K562 (cell line): ENCODE results near the gene CGREF1. TPM values are rescaled to one million over a fixed set of nuclear protein-coding genes. Genes with fewer than 3 reads are reported as not detected.

Experiments
- ETV5 ChIP-seq: sonication (generic); formaldehyde crosslinking; IDR thresholded peaks from 2 replicates; pipeline ENCODE4 v1.4.0; 2020; ENCODE audit warnings: low read depth, mild to moderate bottlenecking, missing genetic modification reagents
- NCOA2 ChIP-seq, 2 experiments: fragments of 450-650 bp; IDR thresholded peaks; 2 replicates each; pipeline ENCODE4 v1.6.1; 2018; ENCODE audit warnings: mild to moderate bottlenecking in 2 of 2, moderate library complexity in 1 of 2; ENCODE audit not compliant: partially characterized antibody in 2 of 2
- NFIX ChIP-seq: fragments of 250-450 bp; sonication (Bioruptor Pico); IDR thresholded peaks from 2 replicates; pipeline ENCODE4 v1.4.0; 2020; ENCODE audit warnings: low read depth, mild to moderate bottlenecking, moderate library complexity
- PTRF ChIP-seq: fragments of 450-650 bp; IDR thresholded peaks from 2 replicates; pipeline ENCODE4 v1.6.1; 2016; ENCODE audit warnings: mild to moderate bottlenecking, missing genetic modification characterization, missing compliant biosample characterization
- SP2 ChIP-seq: IDR thresholded peaks from 2 replicates; pipeline ENCODE4 v1.6.1; 2011; ENCODE audit warnings: mild to moderate bottlenecking, low read depth, low read length, moderate library complexity; ENCODE audit not compliant: poor library complexity, severe bottlenecking; ENCODE audit errors: extremely low read depth
- ZNF133 ChIP-seq: fragments of 250-450 bp; sonication (Bioruptor Pico); IDR thresholded peaks from 2 replicates; pipeline ENCODE4 v1.4.0; 2020; ENCODE audit warnings: mild to moderate bottlenecking
- ZNF263 ChIP-seq: sonication (generic); formaldehyde crosslinking; IDR thresholded peaks from 2 replicates; pipeline ENCODE4 v1.8.0; 2022; ENCODE audit warnings: mild to moderate bottlenecking, missing genetic modification reagents, borderline replicate concordance
- ZNF717 ChIP-seq: fragments of 250-450 bp; sonication (Bioruptor Pico); IDR thresholded peaks from 2 replicates; pipeline ENCODE4 v1.5.0; 2021
- polyA plus RNA-seq, 8 experiments: library from polyadenylated mRNA; depleted of rRNA in 4 of 8; stranded (reverse) in 5 of 8; unstranded in 3 of 8; fragments of >200 nt; fragmentation: Nextera tagmentation in 2 of 8; fragmentation: Illumina TruSeq in 1 of 8; extraction: Ambion mirVana in 2 of 8; extraction: Trizol in 1 of 8; gene quantifications; 2 replicates each; pipeline versions ENCODE4 v1.2.1 to v1.2.3, GENCODE V29; 2011 to 2014; ENCODE audit warnings: inconsistent platforms in 1 of 8, missing spikeins in 1 of 8
- total RNA-seq, 7 experiments: library from RNA; depleted of rRNA in 6 of 7; stranded (reverse); fragments of >200 nt in 6 of 7; fragmentation: Illumina TruSeq in 2 of 7; extraction: Trizol in 2 of 7; gene quantifications; 2 replicates each; pipeline versions ENCODE4 v1.2.1 to v1.2.3, GENCODE V29; 2011 to 2021; ENCODE audit warnings: low replicate concordance in 1 of 7
- TF ChIP-seq, protein P1 (sequence below): fragments of 250-450 bp; sonication (Bioruptor Pico); IDR thresholded peaks from 2 replicates; pipeline ENCODE4 v1.4.0; 2020
- TF ChIP-seq, protein P2 (sequence below): sonication (generic); formaldehyde crosslinking; IDR thresholded peaks from 2 replicates; pipeline ENCODE4 v1.8.0; 2023; ENCODE audit warnings: missing genetic modification reagents, mild to moderate bottlenecking, borderline replicate concordance
- TF ChIP-seq, protein P3 (sequence below): IDR thresholded peaks from 3 replicates; pipeline ENCODE4 v1.6.1; 2011; ENCODE audit warnings: borderline replicate concordance, mild to moderate bottlenecking, moderate library complexity; ENCODE audit not compliant: insufficient read length; ENCODE audit errors: extremely low read depth

Gene CGREF1
- total and polyA plus RNA-seq, 9 of the 15 experiments (the other 6 are each of a cell fraction or from before 2014, with no cell fraction given): 0.07 to 0.50 (median 0.37) TPM

DNA sequence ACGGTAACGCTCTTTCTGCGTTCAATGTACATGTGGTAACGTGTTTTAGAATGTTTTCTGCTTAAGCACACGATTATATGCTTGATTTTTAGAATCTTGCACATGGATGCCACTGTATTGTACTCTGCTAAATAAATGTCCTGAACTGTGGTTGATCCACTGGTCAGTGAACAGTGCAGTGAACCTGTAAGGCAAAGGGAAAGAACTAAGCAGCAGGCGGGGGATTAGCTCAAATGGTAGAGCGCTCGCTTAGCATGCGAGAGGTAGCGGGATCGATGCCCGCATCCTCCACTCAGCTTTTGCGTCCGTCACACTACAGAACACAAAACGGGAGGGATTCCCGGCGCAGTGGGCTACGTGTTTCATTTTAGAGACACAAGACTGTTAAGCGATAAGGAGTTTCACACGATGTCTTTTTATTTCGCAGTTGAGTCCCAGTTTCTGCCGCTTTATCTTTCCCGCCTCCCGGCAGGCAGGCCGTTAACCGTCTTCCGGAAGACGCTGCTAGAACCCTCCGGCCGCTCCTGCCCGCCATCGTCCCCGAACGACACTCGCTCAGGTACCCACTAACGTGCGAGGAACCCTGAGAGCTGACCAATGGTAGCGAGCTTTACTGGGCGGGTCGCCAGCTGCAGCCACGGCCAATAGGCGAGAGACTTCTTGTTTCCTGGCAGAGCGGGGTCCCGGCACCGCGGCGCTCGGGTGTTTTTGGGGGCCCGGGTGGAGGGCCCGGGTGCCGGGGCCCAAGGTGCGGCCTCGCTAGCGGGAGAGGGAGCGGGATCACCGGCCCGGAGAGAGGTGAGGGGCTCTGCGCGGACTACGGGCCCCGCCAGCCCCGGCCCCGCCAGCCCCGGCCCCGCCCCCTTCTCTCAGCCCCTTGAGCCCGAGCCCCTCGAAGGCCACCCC lies 67.7 kb downstream of the CGREF1 start, which contains the start of gene AGBL5 (continued):
- TF ChIP-seq NCOA2 (IDR thresholded peaks at IDR 0.05; ENCODE audit: partially characterized antibody in 2 of 2) (peak in 1 of 2 experiments; percentile 72), ZNF133 (CRISPR knock-in tag) (0 out of 2 replicates have a peak, but pooled peaks have one; percentile 7), NFIX (CRISPR knock-in tag) (no peak), SP2 (no peak), ZNF717 (CRISPR knock-in tag) (no peak), PTRF (tag) (0 out of 2 replicates have a peak, but pooled peaks have one; percentile 10), ETV5 (peak; percentile 72; the same call in 1 of the 2 replicates), ZNF263 (peak; percentile 53; the same call in 1 of the 2 replicates)
- TF ChIP-seq, protein P1, sequence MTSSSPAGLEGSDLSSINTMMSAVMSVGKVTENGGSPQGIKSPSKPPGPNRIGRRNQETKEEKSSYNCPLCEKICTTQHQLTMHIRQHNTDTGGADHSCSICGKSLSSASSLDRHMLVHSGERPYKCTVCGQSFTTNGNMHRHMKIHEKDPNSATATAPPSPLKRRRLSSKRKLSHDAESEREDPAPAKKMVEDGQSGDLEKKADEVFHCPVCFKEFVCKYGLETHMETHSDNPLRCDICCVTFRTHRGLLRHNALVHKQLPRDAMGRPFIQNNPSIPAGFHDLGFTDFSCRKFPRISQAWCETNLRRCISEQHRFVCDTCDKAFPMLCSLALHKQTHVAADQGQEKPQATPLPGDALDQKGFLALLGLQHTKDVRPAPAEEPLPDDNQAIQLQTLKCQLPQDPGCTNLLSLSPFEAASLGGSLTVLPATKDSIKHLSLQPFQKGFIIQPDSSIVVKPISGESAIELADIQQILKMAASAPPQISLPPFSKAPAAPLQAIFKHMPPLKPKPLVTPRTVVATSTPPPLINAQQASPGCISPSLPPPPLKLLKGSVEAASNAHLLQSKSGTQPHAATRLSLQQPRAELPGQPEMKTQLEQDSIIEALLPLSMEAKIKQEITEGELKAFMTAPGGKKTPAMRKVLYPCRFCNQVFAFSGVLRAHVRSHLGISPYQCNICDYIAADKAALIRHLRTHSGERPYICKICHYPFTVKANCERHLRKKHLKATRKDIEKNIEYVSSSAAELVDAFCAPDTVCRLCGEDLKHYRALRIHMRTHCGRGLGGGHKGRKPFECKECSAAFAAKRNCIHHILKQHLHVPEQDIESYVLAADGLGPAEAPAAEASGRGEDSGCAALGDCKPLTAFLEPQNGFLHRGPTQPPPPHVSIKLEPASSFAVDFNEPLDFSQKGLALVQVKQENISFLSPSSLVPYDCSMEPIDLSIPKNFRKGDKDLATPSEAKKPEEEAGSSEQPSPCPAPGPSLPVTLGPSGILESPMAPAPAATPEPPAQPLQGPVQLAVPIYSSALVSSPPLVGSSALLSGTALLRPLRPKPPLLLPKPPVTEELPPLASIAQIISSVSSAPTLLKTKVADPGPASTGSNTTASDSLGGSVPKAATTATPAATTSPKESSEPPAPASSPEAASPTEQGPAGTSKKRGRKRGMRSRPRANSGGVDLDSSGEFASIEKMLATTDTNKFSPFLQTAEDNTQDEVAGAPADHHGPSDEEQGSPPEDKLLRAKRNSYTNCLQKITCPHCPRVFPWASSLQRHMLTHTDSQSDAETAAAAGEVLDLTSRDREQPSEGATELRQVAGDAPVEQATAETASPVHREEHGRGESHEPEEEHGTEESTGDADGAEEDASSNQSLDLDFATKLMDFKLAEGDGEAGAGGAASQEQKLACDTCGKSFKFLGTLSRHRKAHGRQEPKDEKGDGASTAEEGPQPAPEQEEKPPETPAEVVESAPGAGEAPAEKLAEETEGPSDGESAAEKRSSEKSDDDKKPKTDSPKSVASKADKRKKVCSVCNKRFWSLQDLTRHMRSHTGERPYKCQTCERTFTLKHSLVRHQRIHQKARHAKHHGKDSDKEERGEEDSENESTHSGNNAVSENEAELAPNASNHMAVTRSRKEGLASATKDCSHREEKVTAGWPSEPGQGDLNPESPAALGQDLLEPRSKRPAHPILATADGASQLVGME (CRISPR knock-in tag): peak; percentile 96
- TF ChIP-seq, protein P2, sequence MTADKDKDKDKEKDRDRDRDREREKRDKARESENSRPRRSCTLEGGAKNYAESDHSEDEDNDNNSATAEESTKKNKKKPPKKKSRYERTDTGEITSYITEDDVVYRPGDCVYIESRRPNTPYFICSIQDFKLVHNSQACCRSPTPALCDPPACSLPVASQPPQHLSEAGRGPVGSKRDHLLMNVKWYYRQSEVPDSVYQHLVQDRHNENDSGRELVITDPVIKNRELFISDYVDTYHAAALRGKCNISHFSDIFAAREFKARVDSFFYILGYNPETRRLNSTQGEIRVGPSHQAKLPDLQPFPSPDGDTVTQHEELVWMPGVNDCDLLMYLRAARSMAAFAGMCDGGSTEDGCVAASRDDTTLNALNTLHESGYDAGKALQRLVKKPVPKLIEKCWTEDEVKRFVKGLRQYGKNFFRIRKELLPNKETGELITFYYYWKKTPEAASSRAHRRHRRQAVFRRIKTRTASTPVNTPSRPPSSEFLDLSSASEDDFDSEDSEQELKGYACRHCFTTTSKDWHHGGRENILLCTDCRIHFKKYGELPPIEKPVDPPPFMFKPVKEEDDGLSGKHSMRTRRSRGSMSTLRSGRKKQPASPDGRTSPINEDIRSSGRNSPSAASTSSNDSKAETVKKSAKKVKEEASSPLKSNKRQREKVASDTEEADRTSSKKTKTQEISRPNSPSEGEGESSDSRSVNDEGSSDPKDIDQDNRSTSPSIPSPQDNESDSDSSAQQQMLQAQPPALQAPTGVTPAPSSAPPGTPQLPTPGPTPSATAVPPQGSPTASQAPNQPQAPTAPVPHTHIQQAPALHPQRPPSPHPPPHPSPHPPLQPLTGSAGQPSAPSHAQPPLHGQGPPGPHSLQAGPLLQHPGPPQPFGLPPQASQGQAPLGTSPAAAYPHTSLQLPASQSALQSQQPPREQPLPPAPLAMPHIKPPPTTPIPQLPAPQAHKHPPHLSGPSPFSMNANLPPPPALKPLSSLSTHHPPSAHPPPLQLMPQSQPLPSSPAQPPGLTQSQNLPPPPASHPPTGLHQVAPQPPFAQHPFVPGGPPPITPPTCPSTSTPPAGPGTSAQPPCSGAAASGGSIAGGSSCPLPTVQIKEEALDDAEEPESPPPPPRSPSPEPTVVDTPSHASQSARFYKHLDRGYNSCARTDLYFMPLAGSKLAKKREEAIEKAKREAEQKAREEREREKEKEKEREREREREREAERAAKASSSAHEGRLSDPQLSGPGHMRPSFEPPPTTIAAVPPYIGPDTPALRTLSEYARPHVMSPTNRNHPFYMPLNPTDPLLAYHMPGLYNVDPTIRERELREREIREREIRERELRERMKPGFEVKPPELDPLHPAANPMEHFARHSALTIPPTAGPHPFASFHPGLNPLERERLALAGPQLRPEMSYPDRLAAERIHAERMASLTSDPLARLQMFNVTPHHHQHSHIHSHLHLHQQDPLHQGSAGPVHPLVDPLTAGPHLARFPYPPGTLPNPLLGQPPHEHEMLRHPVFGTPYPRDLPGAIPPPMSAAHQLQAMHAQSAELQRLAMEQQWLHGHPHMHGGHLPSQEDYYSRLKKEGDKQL (CRISPR knock-in tag): no peak
- TF ChIP-seq, protein P3, sequence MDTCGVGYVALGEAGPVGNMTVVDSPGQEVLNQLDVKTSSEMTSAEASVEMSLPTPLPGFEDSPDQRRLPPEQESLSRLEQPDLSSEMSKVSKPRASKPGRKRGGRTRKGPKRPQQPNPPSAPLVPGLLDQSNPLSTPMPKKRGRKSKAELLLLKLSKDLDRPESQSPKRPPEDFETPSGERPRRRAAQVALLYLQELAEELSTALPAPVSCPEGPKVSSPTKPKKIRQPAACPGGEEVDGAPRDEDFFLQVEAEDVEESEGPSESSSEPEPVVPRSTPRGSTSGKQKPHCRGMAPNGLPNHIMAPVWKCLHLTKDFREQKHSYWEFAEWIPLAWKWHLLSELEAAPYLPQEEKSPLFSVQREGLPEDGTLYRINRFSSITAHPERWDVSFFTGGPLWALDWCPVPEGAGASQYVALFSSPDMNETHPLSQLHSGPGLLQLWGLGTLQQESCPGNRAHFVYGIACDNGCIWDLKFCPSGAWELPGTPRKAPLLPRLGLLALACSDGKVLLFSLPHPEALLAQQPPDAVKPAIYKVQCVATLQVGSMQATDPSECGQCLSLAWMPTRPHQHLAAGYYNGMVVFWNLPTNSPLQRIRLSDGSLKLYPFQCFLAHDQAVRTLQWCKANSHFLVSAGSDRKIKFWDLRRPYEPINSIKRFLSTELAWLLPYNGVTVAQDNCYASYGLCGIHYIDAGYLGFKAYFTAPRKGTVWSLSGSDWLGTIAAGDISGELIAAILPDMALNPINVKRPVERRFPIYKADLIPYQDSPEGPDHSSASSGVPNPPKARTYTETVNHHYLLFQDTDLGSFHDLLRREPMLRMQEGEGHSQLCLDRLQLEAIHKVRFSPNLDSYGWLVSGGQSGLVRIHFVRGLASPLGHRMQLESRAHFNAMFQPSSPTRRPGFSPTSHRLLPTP: peak; percentile 95
